ENCODE measurements around the gene LRIT1. TPM values are rescaled to one million over a fixed set of nuclear protein-coding genes. Genes with fewer than 3 reads are reported as not detected.

The LRIT1 gene
- polyA plus RNA-seq, 2 of the 4 experiments (the other 2 are of a cell fraction): not detected

DNA sequence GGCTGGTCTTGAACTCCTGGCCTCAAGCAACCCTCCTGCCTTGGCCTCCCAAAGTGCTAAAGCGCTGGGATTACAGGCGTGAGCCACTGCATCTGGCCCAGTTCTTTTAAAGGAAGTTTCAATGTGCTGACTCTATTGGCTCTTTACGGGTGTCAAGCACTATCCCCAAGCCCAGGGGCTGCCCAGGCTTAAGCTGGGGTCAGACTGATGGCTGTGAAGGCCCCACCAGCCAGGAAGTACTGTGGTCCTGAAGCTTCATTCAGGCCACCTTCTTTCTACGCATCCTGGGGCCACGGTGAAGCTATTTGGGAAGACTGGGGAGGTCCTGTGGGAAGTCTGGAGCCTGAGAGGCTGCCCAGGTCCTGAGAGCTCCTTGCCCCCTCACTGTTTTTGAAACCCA, 59.7 kb downstream of the LRIT1 start (continued):
- TF ChIP-seq FOSL2 (IDR thresholded peaks at IDR 0.05) (no peak), FOSL2 (CRISPR knock-in tag; IDR thresholded peaks at IDR 0.05) (no peak)

Other genes starting within 250 kb of the LRIT1 start
- 309 and 360 TPM in 2 replicates for gene GHITM, start 102.0 kb downstream of the LRIT1 start, polyA plus RNA-seq (2011; rRNA removed)
- 212 to 225 TPM (median 220 TPM) in 3 replicates for gene GHITM, start 102.0 kb downstream of the LRIT1 start, polyA plus RNA-seq (2017; fragmentation: RNase III; extraction: RNeasy Plus Mini Kit Qiagen cat#74134 plus additional on column Dnase treatment)
- gene GPR15LG, start 67.7 kb downstream of the LRIT1 start, polyA plus RNA-seq (2011; rRNA removed): not detected in 2 replicates
- not detected in 3 replicates for gene GPR15LG, start 67.7 kb downstream of the LRIT1 start, polyA plus RNA-seq (2017; fragmentation: RNase III; extraction: RNeasy Plus Mini Kit Qiagen cat#74134 plus additional on column Dnase treatment)
- gene CDHR1, start 47.0 kb downstream of the LRIT1 start, polyA plus RNA-seq (2011; rRNA removed): 0.04 and 0.05 TPM in 2 replicates
- gene CDHR1, start 47.0 kb downstream of the LRIT1 start, polyA plus RNA-seq (2017; fragmentation: RNase III; extraction: RNeasy Plus Mini Kit Qiagen cat#74134 plus additional on column Dnase treatment): 0.03 to 0.10 TPM (median 0.09 TPM) in 3 replicates
- gene LRIT2, start 16.0 kb downstream of the LRIT1 start, polyA plus RNA-seq (2011; rRNA removed): not detected in 2 replicates
- not detected in 3 replicates for gene LRIT2, start 16.0 kb downstream of the LRIT1 start, polyA plus RNA-seq (2017; fragmentation: RNase III; extraction: RNeasy Plus Mini Kit Qiagen cat#74134 plus additional on column Dnase treatment)
- gene RGR, start 3.5 kb upstream of the LRIT1 start, polyA plus RNA-seq (2011; rRNA removed): not detected in 2 replicates
- gene RGR, start 3.5 kb upstream of the LRIT1 start, polyA plus RNA-seq (2017; fragmentation: RNase III; extraction: RNeasy Plus Mini Kit Qiagen cat#74134 plus additional on column Dnase treatment): not detected in 3 replicates
- 26.4 and 28.2 TPM in 2 replicates for gene CCSER2, start 87.0 kb upstream of the LRIT1 start, polyA plus RNA-seq (2011; rRNA removed)
- gene CCSER2, start 87.0 kb upstream of the LRIT1 start, polyA plus RNA-seq (2017; fragmentation: RNase III; extraction: RNeasy Plus Mini Kit Qiagen cat#74134 plus additional on column Dnase treatment): 8.2 to 9.2 TPM (median 8.3 TPM) in 3 replicates

All from A549 (cell line).